Stomach (tissue), 9 donors: ENCODE data around the gene LIPM. TPM values are rescaled to one million over a fixed set of nuclear protein-coding genes. Genes with fewer than 3 reads are reported as not detected.

ENCODE experiments used
- DNase-seq, 2 donors: peaks; one replicate each; pipeline versions ENCODE4 v3.0.0 to v3.0.0-alpha.2; 2013 to 2019
- H3K27ac ChIP-seq, 5 donors: fragments of 200-600 bp in 4 of 5; sonication (generic) in 4 of 5; one replicate each; pipeline ENCODE4 v1.5.1; 2013 to 2019; ENCODE audit warnings: mild to moderate bottlenecking in 1 of 5, moderate library complexity in 1 of 5
- H3K27me3 ChIP-seq, 3 donors: fragments of 200-600 bp; sonication (generic); one replicate each; pipeline ENCODE4 v1.5.1; 2017 to 2019; ENCODE audit warnings: mixed run types in 1 of 3
- H3K36me3 ChIP-seq, 4 donors: fragments of 200-600 bp; sonication (generic); 1 replicate in 3 of 4; 2 replicates in 1 of 4; pipeline ENCODE4 v1.5.1; 2016 to 2019
- H3K4me1 ChIP-seq, 4 donors: fragments of 200-600 bp; sonication (generic); one replicate each; pipeline ENCODE4 v1.5.1; 2016 to 2019
- H3K4me3 ChIP-seq, 4 donors: fragments of 200-600 bp; sonication (generic) in 3 of 4; one replicate each; pipeline ENCODE4 v1.5.1; 2016 to 2019; ENCODE audit warnings: mild to moderate bottlenecking in 1 of 4
- H3K9me3 ChIP-seq, 4 donors: fragments of 200-600 bp; sonication (generic); one replicate each; pipeline ENCODE4 v1.5.1; 2016 to 2019
- CTCF ChIP-seq, 7 experiments: fragments of 450-650 bp in 4 of 7; fragments of 200-600 bp in 3 of 7; sonication (generic) in 3 of 7; IDR thresholded peaks; one replicate each; pipeline ENCODE4 v1.5.1; 2016 to 2019; ENCODE audit warnings: antibody characterized with exemption in 7 of 7, control low read depth in 2 of 7, mild to moderate bottlenecking in 1 of 7
- EP300 ChIP-seq: sonication (generic); formaldehyde crosslinking; IDR thresholded peaks from one replicate; pipeline ENCODE4 v1.6.1; 2017; ENCODE audit warnings: antibody characterized with exemption
- POLR2A ChIP-seq, 4 donors: fragments of 450-650 bp; IDR thresholded peaks; one replicate each; pipeline ENCODE4 v1.6.1; 2016; ENCODE audit warnings: antibody characterized with exemption in 4 of 4, control low read depth in 2 of 4, mild to moderate bottlenecking in 1 of 4, moderate library complexity in 1 of 4
- POLR2AphosphoS5 ChIP-seq, 3 donors: sonication (generic); formaldehyde crosslinking; IDR thresholded peaks; one replicate each; pipeline ENCODE4 v1.6.1; 2016; ENCODE audit warnings: antibody characterized with exemption in 3 of 3
- WGBS, 5 donors: extraction: QIAGEN DNeasy Blood & Tissue Kit in 3 of 5; methylation state at CpG; one replicate each; pipeline versions ENCODE4 v1.1.5 to v1.1.7; 2013 to 2018; 5-methylcytosine and 5-hydroxymethylcytosine counted together
- intact Hi-C: fragments of 100-400 bp; cut with DNase I; formaldehyde crosslinking; loops from one replicate; pipeline ENCODE4 v1.15.1; 2023; ENCODE audit warnings: low total_unique reads
- polyA plus RNA-seq, 3 donors: library from polyadenylated mRNA; stranded (reverse); fragments of 200-250 nt; gene quantifications; one replicate each; pipeline ENCODE4 v1.2.3, GENCODE V29; 2013
- total RNA-seq, 5 donors: library from RNA; depleted of rRNA; stranded (reverse); fragments of >200 nt; gene quantifications; one replicate each; pipeline versions ENCODE4 v1.1.0 to v1.2.3, GENCODE V29; 2014 to 2016
- donor health status: healthy with polysubstance abuse.
- donor health status: Bipolar disorder and iron deficiency.
- donor health status: healthy.

The LIPM gene
- total and polyA plus RNA-seq, 8 donors = not detected

- DNase-seq = peak in 1 of 2 donors; percentile 9
- Histone ChIP-seq H3K4me3 (no peak within 1 kb of the TSS), H3K36me3 (no peaks in the 10 kb centered on the region), H3K9me3 (no peaks in the 10 kb centered on the region), H3K4me1 (no peaks in the 10 kb centered on the region), H3K27me3 (no peaks in the 10 kb centered on the region), H3K27ac (peak within 1 kb of the TSS in 1 of 5 donors; percentile 40)
- TF ChIP-seq POLR2A (IDR thresholded peaks at IDR 0.05) (no peak), EP300 (no peak), CTCF (IDR thresholded peaks at IDR 0.05) (no peak), POLR2AphosphoS5 (IDR thresholded peaks at IDR 0.05) (no peak)
- 78 to 89% (median 87%) methylated on average over 7 of the region's 7 CpGs for WGBS, 5 donors
- intact Hi-C loops = no loop called here
Measured at GRCh38 chr10:88759366-88760101, 43.0 kb upstream of the LIPM start, which contains the start of gene LIPN. TSS of gene LIPN (plus strand) at chr10:88760020. CDS start at chr10:88761406, 1,386 bp downstream.

- intact Hi-C loops = no loop called here
- no peak for TF ChIP-seq POLR2AphosphoS5 (IDR thresholded peaks at IDR 0.05)
- TF ChIP-seq CTCF (IDR thresholded peaks at IDR 0.05) = no peak
- TF ChIP-seq EP300 = no peak
- no peak for TF ChIP-seq POLR2A (IDR thresholded peaks at IDR 0.05)
- Histone ChIP-seq H3K36me3 (no peaks in the 10 kb centered on the region), H3K27me3 (no peaks in the 10 kb centered on the region), H3K4me3 (no peak overlapping the region), H3K4me1 (no peaks in the 10 kb centered on the region), H3K9me3 (no peaks in the 10 kb centered on the region), H3K27ac (no peak overlapping the region)
- DNase-seq = no peak
- 28 to 74% (median 48%) methylated on average over 1 of the region's 1 CpG for WGBS, 5 donors
Measured at GRCh38 chr10:88762906-88763305, 39.6 kb upstream of the LIPM start.

- H3K9me3 ChIP-seq = no peaks in the 10 kb centered on the region
- TF ChIP-seq POLR2AphosphoS5 (IDR thresholded peaks at IDR 0.05) (no peak), EP300 (no peak), POLR2A (IDR thresholded peaks at IDR 0.05) (no peak), CTCF (IDR thresholded peaks at IDR 0.05) (no peak)
- no peak overlapping the region for H3K27ac ChIP-seq
- no peaks in the 10 kb centered on the region for H3K4me1 ChIP-seq
- intact Hi-C loops = no loop called here
- WGBS, 5 donors = 35 to 60% (median 49%) methylated on average over 1 of the region's 1 CpG
- H3K36me3 ChIP-seq = no peaks in the 10 kb centered on the region
- H3K4me3 ChIP-seq = no peak overlapping the region
- no peaks in the 10 kb centered on the region for H3K27me3 ChIP-seq
- peak in 1 of 2 donors; percentile 3 for DNase-seq
Measured at GRCh38 chr10:88763441-88763840, 39.1 kb upstream of the LIPM start.

GRCh38 chr10:88764110-88764509 lies 38.4 kb upstream of the LIPM start:
- TF ChIP-seq POLR2A (IDR thresholded peaks at IDR 0.05) (no peak), CTCF (IDR thresholded peaks at IDR 0.05) (no peak), EP300 (no peak), POLR2AphosphoS5 (IDR thresholded peaks at IDR 0.05) (no peak)
- no peaks in the 10 kb centered on the region for H3K9me3 ChIP-seq
- H3K27me3 ChIP-seq = no peaks in the 10 kb centered on the region
- intact Hi-C loops = no loop called here
- no peak for DNase-seq
- H3K36me3 ChIP-seq = no peaks in the 10 kb centered on the region
- WGBS, 5 donors = 77 to 88% (median 83%) methylated on average over 3 of the region's 3 CpGs
- H3K4me1 ChIP-seq = no peaks in the 10 kb centered on the region
- H3K4me3 ChIP-seq = no peak overlapping the region
- no peak overlapping the region for H3K27ac ChIP-seq
